OCI-LY3 (cell line): ENCODE measurements around the gene GPSM3.

Experiments
- H2AFZ ChIP-seq: fragments of 200-600, 300-600 bp; shearing (Covaris generic); 2 replicates; pipeline ENCODE4 v1.6.0; 2014; ENCODE audit warnings: antibody characterized with exemption, low read depth, low read length
- H3K27ac ChIP-seq: fragments of 200-600, 300-600 bp; sonication (generic); 2 replicates; pipeline ENCODE4 v1.5.1; 2014; ENCODE audit warnings: mild to moderate bottlenecking, low read length, moderate library complexity, mixed read lengths
- H3K27me3 ChIP-seq: fragments of 200-600, 300-600 bp; sonication (generic); 2 replicates; pipeline ENCODE4 v1.6.1; 2014; ENCODE audit warnings: low read depth, low read length, mixed read lengths
- H3K36me3 ChIP-seq: fragments of 200-600, 300-600 bp; sonication (generic); replicated peaks from 2 replicates; pipeline ENCODE3; 2014; ENCODE audit warnings: low read depth, low read length, mixed read lengths
- H3K4me1 ChIP-seq: fragments of 300-600, 200-600 bp; sonication (generic); 2 replicates; pipeline ENCODE4 v1.6.1; 2014; ENCODE audit warnings: low read length, mixed read lengths
- H3K4me2 ChIP-seq: fragments of 200-600, 300-600 bp; sonication (generic); 2 replicates; pipeline ENCODE4 v1.6.1; 2014; ENCODE audit warnings: low read length, mixed read lengths
- H3K4me3 ChIP-seq: fragments of 300-600, 200-600 bp; sonication (generic); 2 replicates; pipeline ENCODE4 v1.5.1; 2014; ENCODE audit warnings: antibody characterized with exemption, mild to moderate bottlenecking, low read length, moderate library complexity
- H3K79me2 ChIP-seq: fragments of 300-600, 200-600 bp; shearing (Covaris generic); 2 replicates; pipeline ENCODE4 v1.6.1; 2014; ENCODE audit warnings: mild to moderate bottlenecking, low read length, mixed read lengths
- H3K9ac ChIP-seq: fragments of 300-600, 200-600 bp; shearing (Covaris generic); 2 replicates; pipeline ENCODE4 v1.6.0; 2014; ENCODE audit warnings: mild to moderate bottlenecking, low read length, moderate library complexity
- H3K9me3 ChIP-seq: fragments of 200-600, 300-600 bp; shearing (Covaris generic); 2 replicates; pipeline ENCODE4 v1.6.1; 2014; ENCODE audit warnings: low read length, mixed read lengths; ENCODE audit not compliant: insufficient read depth
- H4K20me1 ChIP-seq: fragments of 200-600, 300-600 bp; sonication (generic); 2 replicates; pipeline ENCODE4 v1.6.1; 2016; ENCODE audit warnings: low read length, mixed read lengths; ENCODE audit not compliant: insufficient read depth
- EZH2phosphoT487 ChIP-seq: fragments of 200-600 bp; shearing (Covaris generic); IDR thresholded peaks from 2 replicates; pipeline ENCODE4 v1.6.1; 2018; ENCODE audit warnings: antibody characterized with exemption, mixed run types, low read depth
- TF ChIP-seq, protein P1 (sequence below): fragments of 200-600, 300-600 bp; sonication (generic); IDR thresholded peaks from 2 replicates; pipeline ENCODE4 v1.5.1; 2014; ENCODE audit warnings: antibody characterized with exemption, low read length, low read depth

Gene GPSM3

GRCh38 chr6:32216285-32216684 is 23.8 kb upstream of the GPSM3 start:
- peaks cover 3% of the 10 kb centered on the region for H3K4me1 ChIP-seq
- no peak overlapping the region for H3K9ac ChIP-seq
- H3K9me3 ChIP-seq: no peaks in the 10 kb centered on the region
- H3K4me2 ChIP-seq: no peak overlapping the region
- TF ChIP-seq, protein P1, sequence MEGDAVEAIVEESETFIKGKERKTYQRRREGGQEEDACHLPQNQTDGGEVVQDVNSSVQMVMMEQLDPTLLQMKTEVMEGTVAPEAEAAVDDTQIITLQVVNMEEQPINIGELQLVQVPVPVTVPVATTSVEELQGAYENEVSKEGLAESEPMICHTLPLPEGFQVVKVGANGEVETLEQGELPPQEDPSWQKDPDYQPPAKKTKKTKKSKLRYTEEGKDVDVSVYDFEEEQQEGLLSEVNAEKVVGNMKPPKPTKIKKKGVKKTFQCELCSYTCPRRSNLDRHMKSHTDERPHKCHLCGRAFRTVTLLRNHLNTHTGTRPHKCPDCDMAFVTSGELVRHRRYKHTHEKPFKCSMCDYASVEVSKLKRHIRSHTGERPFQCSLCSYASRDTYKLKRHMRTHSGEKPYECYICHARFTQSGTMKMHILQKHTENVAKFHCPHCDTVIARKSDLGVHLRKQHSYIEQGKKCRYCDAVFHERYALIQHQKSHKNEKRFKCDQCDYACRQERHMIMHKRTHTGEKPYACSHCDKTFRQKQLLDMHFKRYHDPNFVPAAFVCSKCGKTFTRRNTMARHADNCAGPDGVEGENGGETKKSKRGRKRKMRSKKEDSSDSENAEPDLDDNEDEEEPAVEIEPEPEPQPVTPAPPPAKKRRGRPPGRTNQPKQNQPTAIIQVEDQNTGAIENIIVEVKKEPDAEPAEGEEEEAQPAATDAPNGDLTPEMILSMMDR: no peak
- no peak for TF ChIP-seq EZH2phosphoT487
- no peaks in the 10 kb centered on the region for H4K20me1 ChIP-seq
- H3K27me3 ChIP-seq: no peaks in the 10 kb centered on the region
- no peak overlapping the region for H2AFZ ChIP-seq
- H3K27ac ChIP-seq: no peak overlapping the region
- H3K4me3 ChIP-seq: no peak overlapping the region
- peaks cover 1% of the 10 kb centered on the region for H3K36me3 ChIP-seq
- H3K79me2 ChIP-seq: no peaks in the 10 kb centered on the region

GRCh38 chr6:32215617-32216016 is 23.2 kb upstream of the GPSM3 start:
- H3K4me2 ChIP-seq: no peak overlapping the region
- H3K9me3 ChIP-seq: no peaks in the 10 kb centered on the region
- no peaks in the 10 kb centered on the region for H3K4me1 ChIP-seq
- H3K27ac ChIP-seq: no peak overlapping the region
- H2AFZ ChIP-seq: no peak overlapping the region
- H3K79me2 ChIP-seq: no peaks in the 10 kb centered on the region
- H3K9ac ChIP-seq: no peak overlapping the region
- no peak for TF ChIP-seq EZH2phosphoT487
- TF ChIP-seq, protein P1: no peak
- no peak overlapping the region for H3K4me3 ChIP-seq
- H4K20me1 ChIP-seq: no peaks in the 10 kb centered on the region
- no peaks in the 10 kb centered on the region for H3K36me3 ChIP-seq
- no peaks in the 10 kb centered on the region for H3K27me3 ChIP-seq

GRCh38 chr6:32214126-32214525 is 21.7 kb upstream of the GPSM3 start:
- Histone ChIP-seq H3K36me3 (no peaks in the 10 kb centered on the region), H4K20me1 (no peaks in the 10 kb centered on the region), H3K27ac (no peak overlapping the region), H3K4me3 (no peak overlapping the region), H3K79me2 (no peaks in the 10 kb centered on the region), H3K4me2 (no peak overlapping the region), H3K9ac (no peak overlapping the region), H3K4me1 (no peaks in the 10 kb centered on the region), H2AFZ (no peak overlapping the region), H3K27me3 (no peaks in the 10 kb centered on the region), H3K9me3 (no peaks in the 10 kb centered on the region)
- no peak for TF ChIP-seq EZH2phosphoT487
- TF ChIP-seq, protein P1: no peak

- H3K27ac ChIP-seq: no peak overlapping the region
- H3K27me3 ChIP-seq: no peaks in the 10 kb centered on the region
- H3K9me3 ChIP-seq: no peaks in the 10 kb centered on the region
- H2AFZ ChIP-seq: no peak overlapping the region
- no peak overlapping the region for H3K4me3 ChIP-seq
- H3K4me2 ChIP-seq: no peak overlapping the region
- H3K9ac ChIP-seq: no peak overlapping the region
- no peaks in the 10 kb centered on the region for H3K36me3 ChIP-seq
- no peaks in the 10 kb centered on the region for H3K4me1 ChIP-seq
- H3K79me2 ChIP-seq: no peaks in the 10 kb centered on the region
- H4K20me1 ChIP-seq: no peaks in the 10 kb centered on the region
- no peak for TF ChIP-seq EZH2phosphoT487
- TF ChIP-seq, protein P1: no peak
Observed at GRCh38 chr6:32213649-32214048, 21.2 kb upstream of the GPSM3 start.
